GM23338 (cell line): ENCODE data around the gene CHIA. TPM values are rescaled to one million over a fixed set of nuclear protein-coding genes. Genes with fewer than 3 reads are reported as not detected.

Experiments
- ATAC-seq: fragments of 200-7000 bp; cut with Tn5 transposase; 3 replicates; pipeline ENCODE4 v1.9.1; 2020
- DNase-seq: peaks from one replicate; pipeline ENCODE4 v3.0.0-alpha.2; 2015; ENCODE audit warnings: low spot score
- H2AFZ ChIP-seq: fragments of 200-600 bp; sonication (generic); 2 replicates; pipeline ENCODE4 v1.8.0; 2016; ENCODE audit warnings: antibody characterized with exemption, mild to moderate bottlenecking, moderate library complexity
- H3F3A ChIP-seq: fragments of 200-600 bp; sonication (generic); replicated peaks from 2 replicates; pipeline ENCODE4 v1.8.0; 2017; ENCODE audit warnings: antibody characterized with exemption, mixed run types, low read depth
- H3K27ac ChIP-seq: fragments of 200-600 bp; sonication (generic); 2 replicates; pipeline ENCODE4 v1.6.1; 2016; ENCODE audit warnings: low read depth
- H3K27me3 ChIP-seq: fragments of 200-600 bp; sonication (generic); 2 replicates; pipeline ENCODE4 v1.8.0; 2016; ENCODE audit warnings: mild to moderate bottlenecking, mixed run types, moderate library complexity; ENCODE audit not compliant: insufficient read depth
- H3K36me3 ChIP-seq: fragments of 200-600 bp; sonication (generic); 2 replicates; pipeline ENCODE4 v1.8.0; 2016; ENCODE audit warnings: mild to moderate bottlenecking; ENCODE audit not compliant: insufficient read depth
- H3K4me1 ChIP-seq: fragments of 200-600 bp; sonication (generic); 2 replicates; pipeline ENCODE4 v1.8.0; 2016; ENCODE audit warnings: mild to moderate bottlenecking, moderate library complexity; ENCODE audit not compliant: insufficient read depth
- H3K4me2 ChIP-seq: fragments of 200-600 bp; sonication (generic); 2 replicates; pipeline ENCODE4 v1.7.1; 2017; ENCODE audit warnings: mixed run types
- H3K4me3 ChIP-seq: fragments of 200-600 bp; sonication (generic); 2 replicates; pipeline ENCODE4 v1.6.1; 2016; ENCODE audit warnings: mixed run types
- H3K79me2 ChIP-seq: fragments of 200-600 bp; sonication (generic); replicated peaks from 2 replicates; pipeline ENCODE4 v1.8.0; 2017; ENCODE audit warnings: mild to moderate bottlenecking; ENCODE audit not compliant: insufficient read depth
- H3K9me2 ChIP-seq: fragments of 200-600 bp; sonication (generic); 2 replicates; pipeline ENCODE4 v1.8.0; 2017; ENCODE audit not compliant: insufficient read depth
- H4K20me1 ChIP-seq: fragments of 200-600 bp; sonication (generic); replicated peaks from 2 replicates; pipeline ENCODE4 v1.8.0; 2017; ENCODE audit warnings: mild to moderate bottlenecking; ENCODE audit not compliant: insufficient read depth
- H3K27ac Mint-ChIP-seq: 2 replicates; pipeline ENCODE4 v1.8.0; 2020; ENCODE audit warnings: inconsistent platforms, mild to moderate bottlenecking, moderate library complexity, mixed read lengths
- H3K27me3 Mint-ChIP-seq: 3 replicates; pipeline ENCODE4 v1.8.0; 2022; ENCODE audit warnings: low read depth, mild to moderate bottlenecking, moderate library complexity, mixed read lengths, inconsistent platforms; ENCODE audit not compliant: insufficient read depth, poor library complexity
- H3K36me3 Mint-ChIP-seq: 3 replicates; pipeline ENCODE4 v1.8.0; 2021; ENCODE audit warnings: low read depth, mild to moderate bottlenecking, inconsistent platforms, moderate library complexity, mixed read lengths
- H3K4me1 Mint-ChIP-seq: 3 replicates; pipeline ENCODE4 v1.8.0; 2020; ENCODE audit warnings: mild to moderate bottlenecking, inconsistent platforms, mixed read lengths
- H3K4me3 Mint-ChIP-seq: 3 replicates; pipeline ENCODE4 v1.8.0; 2021; ENCODE audit warnings: moderate library complexity, mild to moderate bottlenecking, inconsistent platforms, mixed read lengths
- H3K9me3 Mint-ChIP-seq: 3 replicates; pipeline ENCODE4 v1.8.0; 2020; ENCODE audit warnings: moderate library complexity, mild to moderate bottlenecking, inconsistent platforms, mixed read lengths
- CREB1 ChIP-seq: fragments of 250-450 bp; sonication (Bioruptor Pico); IDR thresholded peaks from 2 replicates; pipeline ENCODE4 v1.5.0; 2020; ENCODE audit warnings: low read depth, mild to moderate bottlenecking, moderate library complexity
- EZH2 ChIP-seq: fragments of 200-600 bp; sonication (generic); IDR thresholded peaks from one replicate; pipeline ENCODE4 v1.8.0; 2017; ENCODE audit warnings: antibody characterized with exemption, mild to moderate bottlenecking, low read depth; ENCODE audit not compliant: unreplicated experiment
- EZH2phosphoT487 ChIP-seq: fragments of 200-600 bp; sonication (generic); IDR thresholded peaks from one replicate; pipeline ENCODE4 v1.8.1; 2018; ENCODE audit warnings: antibody characterized with exemption; ENCODE audit not compliant: unreplicated experiment
- JUNB ChIP-seq: IDR thresholded peaks from one replicate; pipeline ENCODE4 v1.6.1; 2016; ENCODE audit warnings: antibody characterized with exemption; ENCODE audit not compliant: unreplicated experiment
- NANOG ChIP-seq: IDR thresholded peaks from 2 replicates; pipeline ENCODE4 v1.6.1; 2016; ENCODE audit warnings: antibody characterized with exemption, borderline replicate concordance
- POLR2AphosphoS5 ChIP-seq: IDR thresholded peaks from 2 replicates; pipeline ENCODE4 v1.6.1; 2016; ENCODE audit warnings: antibody characterized with exemption, low read depth
- STAT1 ChIP-seq: IDR thresholded peaks from one replicate; pipeline ENCODE4 v1.6.1; 2016; ENCODE audit warnings: antibody characterized with exemption; ENCODE audit not compliant: unreplicated experiment
- ZNF114 ChIP-seq: fragments of 250-450 bp; sonication (Bioruptor Pico); IDR thresholded peaks from 2 replicates; pipeline ENCODE4 v1.5.0; 2020; ENCODE audit warnings: mild to moderate bottlenecking, moderate library complexity
- ZNF331 ChIP-seq: fragments of 250-450 bp; sonication (Bioruptor Pico); IDR thresholded peaks from 2 replicates; pipeline ENCODE4 v1.5.0; 2020; ENCODE audit warnings: low read depth, mild to moderate bottlenecking, moderate library complexity
- polyA plus RNA-seq: library from polyadenylated mRNA; unstranded; fragments of >200 nt; fragmentation: Nextera tagmentation; extraction: Ambion mirVana; gene quantifications from 2 replicates; pipeline ENCODE4 v1.2.1, GENCODE V29; 2016
- total RNA-seq: library from RNA; depleted of rRNA; stranded (reverse); fragments of >200 nt; shearing (Covaris generic); gene quantifications from 2 replicates; pipeline ENCODE4 v1.2.3, GENCODE V29; 2014
- TF ChIP-seq, protein P1 (sequence below): fragments of 250-450 bp; sonication (Bioruptor Pico); IDR thresholded peaks from 2 replicates; pipeline ENCODE4 v1.5.0; 2020; ENCODE audit warnings: mild to moderate bottlenecking, moderate library complexity
- TF ChIP-seq, protein P2 (sequence below): IDR thresholded peaks from one replicate; pipeline ENCODE4 v1.6.1; 2018; ENCODE audit warnings: antibody characterized with exemption; ENCODE audit not compliant: unreplicated experiment
- TF ChIP-seq, protein P3 (sequence below), 2 experiments: fragments of 200-600 bp in 1 of 2; sonication (generic) in 1 of 2; conservative IDR thresholded peaks; 2 replicates each; pipeline versions ENCODE4 v1.5.1 to v1.6.1; 2016 to 2017; ENCODE audit warnings: antibody characterized with exemption in 2 of 2, low read depth in 2 of 2, mild to moderate bottlenecking in 2 of 2, moderate library complexity in 1 of 2
- TF ChIP-seq, protein P4 (sequence below): IDR thresholded peaks from 2 replicates; pipeline ENCODE4 v1.6.1; 2016; ENCODE audit warnings: antibody characterized with exemption

The CHIA gene
- total and polyA plus RNA-seq, 2 experiments from 2014 or later = not detected

DNA sequence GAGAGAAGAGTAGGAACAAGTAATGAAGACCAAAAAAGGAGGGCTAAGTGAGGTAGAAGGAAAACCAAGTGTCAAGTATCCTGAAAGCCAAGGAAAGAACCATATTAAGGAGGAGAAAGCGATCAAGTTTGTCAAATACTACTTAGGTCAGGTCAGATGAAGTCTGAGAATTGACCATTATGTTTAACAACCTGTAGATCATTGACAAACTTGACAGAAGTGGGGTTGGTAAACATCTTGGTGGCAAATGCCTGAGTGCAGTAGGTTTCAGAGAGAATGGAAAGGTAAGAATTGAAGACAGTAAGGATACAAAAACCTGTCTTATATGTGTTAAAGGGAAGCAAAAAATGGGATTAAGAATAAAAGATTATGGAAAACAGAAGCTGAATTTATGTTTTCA, 3.7 kb upstream of the CHIA start:
- Mint-ChIP-seq H3K4me3 (no peak overlapping the region), H3K36me3 (no peaks in the 10 kb centered on the region), H3K27me3 (no peaks in the 10 kb centered on the region), H3K27ac (no peak overlapping the region), H3K4me1 (no peaks in the 10 kb centered on the region), H3K9me3 (no peaks in the 10 kb centered on the region)
- Histone ChIP-seq H2AFZ (no peak overlapping the region), H3K9me2 (0 out of 2 replicates have a peak, but pooled peaks cover 8% of the 10 kb centered on the region), H3K4me3 (no peak overlapping the region), H4K20me1 (no peaks in the 10 kb centered on the region), H3K27me3 (no peaks in the 10 kb centered on the region), H3K36me3 (no peaks in the 10 kb centered on the region), H3K27ac (no peak overlapping the region), H3F3A (no peaks in the 10 kb centered on the region), H3K79me2 (no peaks in the 10 kb centered on the region), H3K4me1 (no peaks in the 10 kb centered on the region), H3K4me2 (no peak overlapping the region)
- TF ChIP-seq, protein P1, sequence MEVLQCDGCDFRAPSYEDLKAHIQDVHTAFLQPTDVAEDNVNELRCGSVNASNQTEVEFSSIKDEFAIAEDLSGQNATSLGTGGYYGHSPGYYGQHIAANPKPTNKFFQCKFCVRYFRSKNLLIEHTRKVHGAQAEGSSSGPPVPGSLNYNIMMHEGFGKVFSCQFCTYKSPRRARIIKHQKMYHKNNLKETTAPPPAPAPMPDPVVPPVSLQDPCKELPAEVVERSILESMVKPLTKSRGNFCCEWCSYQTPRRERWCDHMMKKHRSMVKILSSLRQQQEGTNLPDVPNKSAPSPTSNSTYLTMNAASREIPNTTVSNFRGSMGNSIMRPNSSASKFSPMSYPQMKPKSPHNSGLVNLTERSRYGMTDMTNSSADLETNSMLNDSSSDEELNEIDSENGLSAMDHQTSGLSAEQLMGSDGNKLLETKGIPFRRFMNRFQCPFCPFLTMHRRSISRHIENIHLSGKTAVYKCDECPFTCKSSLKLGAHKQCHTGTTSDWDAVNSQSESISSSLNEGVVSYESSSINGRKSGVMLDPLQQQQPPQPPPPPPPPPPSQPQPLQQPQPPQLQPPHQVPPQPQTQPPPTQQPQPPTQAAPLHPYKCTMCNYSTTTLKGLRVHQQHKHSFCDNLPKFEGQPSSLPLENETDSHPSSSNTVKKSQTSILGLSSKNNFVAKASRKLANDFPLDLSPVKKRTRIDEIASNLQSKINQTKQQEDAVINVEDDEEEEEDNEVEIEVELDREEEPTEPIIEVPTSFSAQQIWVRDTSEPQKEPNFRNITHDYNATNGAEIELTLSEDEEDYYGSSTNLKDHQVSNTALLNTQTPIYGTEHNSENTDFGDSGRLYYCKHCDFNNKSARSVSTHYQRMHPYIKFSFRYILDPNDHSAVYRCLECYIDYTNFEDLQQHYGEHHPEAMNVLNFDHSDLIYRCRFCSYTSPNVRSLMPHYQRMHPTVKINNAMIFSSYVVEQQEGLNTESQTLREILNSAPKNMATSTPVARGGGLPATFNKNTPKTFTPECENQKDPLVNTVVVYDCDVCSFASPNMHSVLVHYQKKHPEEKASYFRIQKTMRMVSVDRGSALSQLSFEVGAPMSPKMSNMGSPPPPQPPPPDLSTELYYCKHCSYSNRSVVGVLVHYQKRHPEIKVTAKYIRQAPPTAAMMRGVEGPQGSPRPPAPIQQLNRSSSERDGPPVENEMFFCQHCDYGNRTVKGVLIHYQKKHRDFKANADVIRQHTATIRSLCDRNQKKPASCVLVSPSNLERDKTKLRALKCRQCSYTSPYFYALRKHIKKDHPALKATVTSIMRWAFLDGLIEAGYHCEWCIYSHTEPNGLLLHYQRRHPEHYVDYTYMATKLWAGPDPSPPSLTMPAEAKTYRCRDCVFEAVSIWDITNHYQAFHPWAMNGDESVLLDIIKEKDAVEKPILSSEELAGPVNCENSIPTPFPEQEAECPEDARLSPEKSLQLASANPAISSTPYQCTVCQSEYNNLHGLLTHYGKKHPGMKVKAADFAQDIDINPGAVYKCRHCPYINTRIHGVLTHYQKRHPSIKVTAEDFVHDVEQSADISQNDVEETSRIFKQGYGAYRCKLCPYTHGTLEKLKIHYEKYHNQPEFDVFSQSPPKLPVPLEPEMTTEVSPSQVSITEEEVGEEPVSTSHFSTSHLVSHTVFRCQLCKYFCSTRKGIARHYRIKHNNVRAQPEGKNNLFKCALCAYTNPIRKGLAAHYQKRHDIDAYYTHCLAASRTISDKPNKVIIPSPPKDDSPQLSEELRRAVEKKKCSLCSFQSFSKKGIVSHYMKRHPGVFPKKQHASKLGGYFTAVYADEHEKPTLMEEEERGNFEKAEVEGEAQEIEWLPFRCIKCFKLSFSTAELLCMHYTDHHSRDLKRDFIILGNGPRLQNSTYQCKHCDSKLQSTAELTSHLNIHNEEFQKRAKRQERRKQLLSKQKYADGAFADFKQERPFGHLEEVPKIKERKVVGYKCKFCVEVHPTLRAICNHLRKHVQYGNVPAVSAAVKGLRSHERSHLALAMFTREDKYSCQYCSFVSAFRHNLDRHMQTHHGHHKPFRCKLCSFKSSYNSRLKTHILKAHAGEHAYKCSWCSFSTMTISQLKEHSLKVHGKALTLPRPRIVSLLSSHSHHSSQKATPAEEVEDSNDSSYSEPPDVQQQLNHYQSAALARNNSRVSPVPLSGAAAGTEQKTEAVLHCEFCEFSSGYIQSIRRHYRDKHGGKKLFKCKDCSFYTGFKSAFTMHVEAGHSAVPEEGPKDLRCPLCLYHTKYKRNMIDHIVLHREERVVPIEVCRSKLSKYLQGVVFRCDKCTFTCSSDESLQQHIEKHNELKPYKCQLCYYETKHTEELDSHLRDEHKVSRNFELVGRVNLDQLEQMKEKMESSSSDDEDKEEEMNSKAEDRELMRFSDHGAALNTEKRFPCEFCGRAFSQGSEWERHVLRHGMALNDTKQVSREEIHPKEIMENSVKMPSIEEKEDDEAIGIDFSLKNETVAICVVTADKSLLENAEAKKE (CRISPR knock-in tag) = no peak
- TF ChIP-seq ZNF114 (CRISPR knock-in tag) = no peak
- TF ChIP-seq, protein P2, sequence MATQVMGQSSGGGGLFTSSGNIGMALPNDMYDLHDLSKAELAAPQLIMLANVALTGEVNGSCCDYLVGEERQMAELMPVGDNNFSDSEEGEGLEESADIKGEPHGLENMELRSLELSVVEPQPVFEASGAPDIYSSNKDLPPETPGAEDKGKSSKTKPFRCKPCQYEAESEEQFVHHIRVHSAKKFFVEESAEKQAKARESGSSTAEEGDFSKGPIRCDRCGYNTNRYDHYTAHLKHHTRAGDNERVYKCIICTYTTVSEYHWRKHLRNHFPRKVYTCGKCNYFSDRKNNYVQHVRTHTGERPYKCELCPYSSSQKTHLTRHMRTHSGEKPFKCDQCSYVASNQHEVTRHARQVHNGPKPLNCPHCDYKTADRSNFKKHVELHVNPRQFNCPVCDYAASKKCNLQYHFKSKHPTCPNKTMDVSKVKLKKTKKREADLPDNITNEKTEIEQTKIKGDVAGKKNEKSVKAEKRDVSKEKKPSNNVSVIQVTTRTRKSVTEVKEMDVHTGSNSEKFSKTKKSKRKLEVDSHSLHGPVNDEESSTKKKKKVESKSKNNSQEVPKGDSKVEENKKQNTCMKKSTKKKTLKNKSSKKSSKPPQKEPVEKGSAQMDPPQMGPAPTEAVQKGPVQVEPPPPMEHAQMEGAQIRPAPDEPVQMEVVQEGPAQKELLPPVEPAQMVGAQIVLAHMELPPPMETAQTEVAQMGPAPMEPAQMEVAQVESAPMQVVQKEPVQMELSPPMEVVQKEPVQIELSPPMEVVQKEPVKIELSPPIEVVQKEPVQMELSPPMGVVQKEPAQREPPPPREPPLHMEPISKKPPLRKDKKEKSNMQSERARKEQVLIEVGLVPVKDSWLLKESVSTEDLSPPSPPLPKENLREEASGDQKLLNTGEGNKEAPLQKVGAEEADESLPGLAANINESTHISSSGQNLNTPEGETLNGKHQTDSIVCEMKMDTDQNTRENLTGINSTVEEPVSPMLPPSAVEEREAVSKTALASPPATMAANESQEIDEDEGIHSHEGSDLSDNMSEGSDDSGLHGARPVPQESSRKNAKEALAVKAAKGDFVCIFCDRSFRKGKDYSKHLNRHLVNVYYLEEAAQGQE = no peak
- TF ChIP-seq, protein P3, sequence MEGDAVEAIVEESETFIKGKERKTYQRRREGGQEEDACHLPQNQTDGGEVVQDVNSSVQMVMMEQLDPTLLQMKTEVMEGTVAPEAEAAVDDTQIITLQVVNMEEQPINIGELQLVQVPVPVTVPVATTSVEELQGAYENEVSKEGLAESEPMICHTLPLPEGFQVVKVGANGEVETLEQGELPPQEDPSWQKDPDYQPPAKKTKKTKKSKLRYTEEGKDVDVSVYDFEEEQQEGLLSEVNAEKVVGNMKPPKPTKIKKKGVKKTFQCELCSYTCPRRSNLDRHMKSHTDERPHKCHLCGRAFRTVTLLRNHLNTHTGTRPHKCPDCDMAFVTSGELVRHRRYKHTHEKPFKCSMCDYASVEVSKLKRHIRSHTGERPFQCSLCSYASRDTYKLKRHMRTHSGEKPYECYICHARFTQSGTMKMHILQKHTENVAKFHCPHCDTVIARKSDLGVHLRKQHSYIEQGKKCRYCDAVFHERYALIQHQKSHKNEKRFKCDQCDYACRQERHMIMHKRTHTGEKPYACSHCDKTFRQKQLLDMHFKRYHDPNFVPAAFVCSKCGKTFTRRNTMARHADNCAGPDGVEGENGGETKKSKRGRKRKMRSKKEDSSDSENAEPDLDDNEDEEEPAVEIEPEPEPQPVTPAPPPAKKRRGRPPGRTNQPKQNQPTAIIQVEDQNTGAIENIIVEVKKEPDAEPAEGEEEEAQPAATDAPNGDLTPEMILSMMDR (conservative IDR thresholded peaks at IDR 0.05; ENCODE audit: low read depth in 2 of 2) = no peak
- no peak for TF ChIP-seq CREB1
- TF ChIP-seq STAT1 = no peak
- TF ChIP-seq EZH2phosphoT487 = no peak
- no peak for TF ChIP-seq POLR2AphosphoS5
- TF ChIP-seq NANOG = no peak
- no peak for TF ChIP-seq EZH2
- no peak for TF ChIP-seq JUNB
- TF ChIP-seq, protein P4, sequence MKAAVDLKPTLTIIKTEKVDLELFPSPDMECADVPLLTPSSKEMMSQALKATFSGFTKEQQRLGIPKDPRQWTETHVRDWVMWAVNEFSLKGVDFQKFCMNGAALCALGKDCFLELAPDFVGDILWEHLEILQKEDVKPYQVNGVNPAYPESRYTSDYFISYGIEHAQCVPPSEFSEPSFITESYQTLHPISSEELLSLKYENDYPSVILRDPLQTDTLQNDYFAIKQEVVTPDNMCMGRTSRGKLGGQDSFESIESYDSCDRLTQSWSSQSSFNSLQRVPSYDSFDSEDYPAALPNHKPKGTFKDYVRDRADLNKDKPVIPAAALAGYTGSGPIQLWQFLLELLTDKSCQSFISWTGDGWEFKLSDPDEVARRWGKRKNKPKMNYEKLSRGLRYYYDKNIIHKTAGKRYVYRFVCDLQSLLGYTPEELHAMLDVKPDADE = no peak
- no peak for TF ChIP-seq ZNF331 (CRISPR knock-in tag)
- ATAC-seq = no peak
- DNase-seq = no peak
